HG02973 (cell line): Measurements from ENCODE around the gene GAPVD1.
"Not testable (repeated sequence)": the region's sequence is repeated elsewhere in the genome, so short reads cannot be mapped to it uniquely, and the experiment has no call there.

ENCODE experiments used
- ATAC-seq: cut with Tn5 transposase; IDR thresholded peaks from one replicate; pipeline ENCODE4 v1.9.1; 2021; ENCODE audit warnings: moderate library complexity; ENCODE audit not compliant: unreplicated experiment

Gene GAPVD1

DNA sequence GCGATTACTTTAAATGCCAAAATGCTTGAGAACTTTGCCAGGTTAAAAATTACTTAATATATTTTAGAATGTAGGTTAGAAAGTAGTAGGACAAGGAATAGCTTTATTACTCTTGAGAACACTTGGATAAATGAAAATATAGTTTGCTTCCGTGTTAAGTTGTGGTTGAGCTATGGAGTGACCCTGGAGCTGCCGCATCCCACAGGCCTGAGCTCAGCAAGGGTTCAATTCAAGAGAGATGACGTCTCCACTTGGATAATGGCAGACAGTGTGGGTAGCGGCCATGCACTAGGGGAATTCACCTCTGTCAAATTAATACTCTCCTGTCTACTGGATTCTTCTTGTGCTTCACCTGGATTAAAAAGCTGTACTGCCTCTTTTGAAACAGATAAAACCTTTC is 105.0 kb downstream of the GAPVD1 start:
- no peak for ATAC-seq

DNA sequence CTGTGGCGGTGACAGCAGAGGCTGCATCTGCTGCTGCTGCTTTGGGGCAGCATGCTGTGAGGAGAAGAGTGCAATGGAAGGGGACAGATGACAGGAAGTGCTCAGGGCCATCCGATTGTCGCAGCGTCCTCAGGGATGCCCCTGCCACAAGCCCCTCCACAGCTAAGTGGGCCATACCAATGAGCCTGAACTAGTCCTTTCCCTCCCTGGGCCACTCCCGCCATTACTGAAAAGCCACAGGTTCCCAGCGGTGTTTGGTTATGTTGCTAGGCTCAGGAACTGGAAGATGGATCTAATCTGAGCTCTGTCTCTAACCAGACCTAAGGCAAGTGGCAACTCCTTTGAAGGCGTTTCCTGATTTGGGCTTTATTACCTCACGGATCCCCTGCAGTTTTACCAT is 109.2 kb downstream of the GAPVD1 start:
- no peak for ATAC-seq

DNA sequence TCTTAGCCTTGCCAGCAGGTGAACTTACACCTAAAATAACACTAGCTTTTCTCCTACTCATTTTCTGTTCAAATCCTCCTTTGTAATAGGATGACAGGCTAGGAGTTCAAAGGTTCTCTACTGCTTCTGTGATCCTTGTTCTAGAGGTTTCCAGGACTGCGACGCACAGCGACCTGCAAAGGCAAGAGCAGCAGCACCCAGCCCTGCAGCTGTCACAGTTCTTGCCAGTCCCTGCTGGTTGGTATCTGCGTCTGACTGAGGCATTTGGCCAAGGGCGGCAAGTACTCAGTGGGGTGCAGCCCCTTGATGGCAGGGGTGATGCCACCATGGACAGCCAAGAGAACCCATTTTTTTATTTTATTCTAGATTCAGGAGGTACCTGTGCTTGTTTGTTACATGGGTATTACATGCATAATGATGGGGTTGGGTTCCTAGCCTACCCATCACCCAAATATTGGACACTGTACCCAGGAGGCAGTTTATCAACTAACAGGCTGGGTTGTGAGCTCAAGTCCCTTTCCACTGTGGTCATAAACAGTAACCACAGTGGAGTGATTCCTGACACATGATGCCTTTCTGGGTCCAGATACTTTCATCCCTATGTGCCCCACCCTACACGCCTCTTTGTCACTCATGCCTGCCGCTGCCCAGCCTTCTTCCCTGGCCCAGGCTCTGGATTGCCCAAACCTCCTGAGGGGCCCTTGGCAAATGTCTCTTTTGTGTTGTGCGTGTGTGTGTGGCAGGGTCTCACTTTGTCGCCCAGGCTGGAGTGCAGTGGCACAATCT is 111.0 kb downstream of the GAPVD1 start:
- ATAC-seq: no peak

DNA sequence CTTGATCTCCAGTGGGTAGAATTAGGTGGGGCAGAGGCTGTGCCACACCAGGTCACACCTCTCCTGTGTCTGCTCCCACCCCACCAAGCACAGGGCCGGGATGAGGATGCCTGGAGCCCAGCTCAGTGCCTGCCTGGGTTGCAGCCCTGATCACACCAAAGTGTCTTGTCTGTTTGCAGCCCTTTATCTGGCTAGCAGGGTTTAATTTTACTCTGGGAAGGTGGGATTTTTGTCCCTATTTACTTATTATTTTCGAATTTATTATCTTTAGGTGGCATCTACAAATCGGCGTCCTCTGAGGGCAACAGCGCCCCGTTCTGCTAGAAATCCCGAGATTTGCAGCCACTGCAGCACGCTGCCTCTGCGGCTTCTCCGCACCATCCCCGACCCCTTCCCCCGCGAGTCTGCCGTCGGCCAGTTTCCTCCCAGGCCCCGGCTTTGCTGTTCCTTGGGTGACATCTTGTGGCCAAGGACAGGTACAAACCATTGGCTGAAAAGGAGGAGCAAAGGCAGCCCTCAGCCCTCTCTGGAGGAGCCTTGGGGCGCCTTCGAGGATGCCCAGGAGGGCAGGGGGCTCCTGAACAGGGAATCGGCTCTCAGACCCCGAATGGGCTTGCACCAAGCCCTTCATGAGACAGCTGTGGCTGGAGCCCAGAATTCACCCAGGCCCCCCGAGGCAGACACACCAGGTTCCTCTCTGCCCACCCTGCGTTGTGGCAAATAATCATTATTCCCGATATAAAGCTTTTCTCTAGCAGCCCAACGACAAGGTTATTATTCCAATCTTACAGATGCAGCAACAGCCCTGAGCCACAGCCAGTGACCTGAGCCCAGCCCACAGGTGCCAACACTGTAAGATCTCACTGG is 113.0 kb downstream of the GAPVD1 start:
- no peak for ATAC-seq

DNA sequence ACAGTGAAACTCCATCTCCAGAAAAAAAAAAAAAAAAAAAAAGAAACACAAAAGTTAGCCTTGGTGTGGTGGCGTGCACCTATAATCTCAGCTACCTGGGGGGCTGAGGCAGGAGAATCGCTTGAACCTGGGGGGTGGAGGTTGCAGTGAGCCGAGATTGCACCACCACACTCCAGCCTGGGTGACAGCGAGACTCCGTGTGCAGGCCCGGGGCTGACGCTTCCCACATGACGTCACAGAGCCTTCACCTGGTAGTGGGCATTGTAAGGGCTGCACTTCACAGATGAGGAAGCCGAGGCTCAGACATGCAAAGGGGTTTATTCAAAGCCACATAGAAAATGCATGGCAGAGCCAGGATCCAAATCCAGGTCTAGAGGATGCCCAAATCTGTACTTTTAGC is 114.2 kb downstream of the GAPVD1 start:
- no peak for ATAC-seq

DNA sequence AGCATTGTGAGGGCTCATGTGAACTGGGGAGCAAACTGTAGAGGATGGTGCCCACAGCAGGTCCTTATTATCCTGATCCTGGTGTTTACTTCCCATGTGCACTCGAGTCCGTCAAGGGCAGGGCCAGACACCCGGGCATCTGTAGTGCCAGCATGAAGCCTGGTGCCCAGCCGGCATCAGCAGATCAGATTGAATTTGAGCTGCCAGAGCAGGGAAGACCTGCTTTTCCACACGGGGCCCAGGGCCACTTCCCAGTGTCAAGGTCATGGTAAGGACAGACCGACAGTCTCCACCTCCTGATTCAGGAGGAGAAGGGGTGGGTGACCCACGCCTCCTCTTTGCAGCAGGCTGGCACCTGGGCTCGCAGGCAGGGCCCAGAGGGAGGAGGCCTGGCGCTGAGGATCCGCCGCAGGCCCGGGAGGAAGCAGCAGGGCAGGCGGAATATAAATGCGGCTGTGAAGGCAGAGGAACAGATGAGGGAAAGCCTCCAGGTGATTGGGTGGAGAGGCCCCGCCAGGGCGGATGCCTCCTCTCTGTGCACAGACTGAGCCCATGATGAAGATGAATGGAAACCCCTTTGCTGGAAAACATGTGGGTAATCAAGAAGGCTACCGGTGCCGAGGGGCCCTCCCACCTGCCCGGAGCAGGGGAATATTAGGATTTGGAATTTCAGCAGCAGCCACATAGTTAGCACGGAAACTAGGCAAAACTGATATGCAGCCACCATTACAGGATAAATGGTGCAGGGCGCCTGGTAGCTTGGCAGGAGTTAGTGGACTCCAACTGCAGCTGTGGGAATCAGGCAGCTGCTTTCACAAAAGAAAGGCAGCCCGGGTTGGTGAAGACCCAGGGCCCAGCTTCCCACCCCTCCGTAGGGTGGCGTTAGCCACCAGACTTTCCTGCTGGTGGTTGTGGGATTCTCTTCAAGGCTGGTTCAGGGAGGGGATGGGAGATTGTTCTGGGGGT is 114.9 kb downstream of the GAPVD1 start:
- no peak for ATAC-seq

DNA sequence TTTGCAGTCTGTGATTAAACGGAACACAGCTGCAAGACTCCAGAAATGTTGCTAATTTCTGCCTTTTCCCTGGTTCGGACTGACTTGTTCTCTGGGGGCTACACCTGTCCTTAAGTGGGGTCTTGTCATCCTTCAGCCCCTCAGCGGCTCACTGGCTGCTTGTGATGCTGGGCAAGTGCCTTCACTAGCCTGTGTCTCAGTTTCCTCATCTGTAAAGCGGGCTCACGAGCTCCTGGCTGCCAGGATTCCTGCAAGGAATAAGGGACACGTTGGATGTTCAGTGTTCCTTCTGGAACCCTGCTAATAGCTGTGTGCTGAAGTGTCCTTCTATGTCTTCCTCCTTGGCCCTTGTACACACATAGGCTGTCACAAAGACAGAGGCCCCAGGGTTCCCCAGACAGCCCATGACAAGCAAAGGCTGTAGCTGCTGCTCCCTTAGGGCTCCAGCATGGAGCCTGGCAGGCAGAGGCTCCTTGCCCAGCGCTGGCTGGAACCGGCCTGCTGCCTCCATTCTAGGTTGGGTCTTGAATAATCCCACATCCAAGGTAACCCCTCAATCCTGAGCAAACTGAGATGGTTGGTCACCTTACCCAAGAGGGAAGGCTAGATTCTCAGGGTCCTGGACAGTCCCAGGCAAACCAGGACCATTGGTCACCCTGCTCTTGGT is 116.1 kb downstream of the GAPVD1 start:
- no peak for ATAC-seq

DNA sequence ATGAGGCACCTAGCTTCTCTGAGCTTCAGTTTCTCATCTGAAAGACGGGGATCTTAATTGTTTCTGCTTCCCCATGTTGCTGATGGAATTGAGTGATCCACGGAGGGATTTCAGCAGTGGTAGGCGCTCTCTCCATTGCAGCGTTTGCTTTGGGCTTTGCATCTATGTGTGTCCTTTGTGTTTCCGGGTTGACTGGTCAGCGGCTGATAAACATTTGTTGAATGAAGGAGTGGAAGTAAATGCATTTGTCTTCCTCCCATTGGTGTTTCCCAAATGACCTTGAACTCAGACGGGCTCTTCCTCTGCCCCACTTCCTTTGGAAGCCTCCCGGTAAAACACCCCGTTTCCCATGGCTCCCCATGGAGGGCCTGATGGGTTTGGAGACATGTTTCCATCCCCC is 117.2 kb downstream of the GAPVD1 start:
- ATAC-seq: no peak

DNA sequence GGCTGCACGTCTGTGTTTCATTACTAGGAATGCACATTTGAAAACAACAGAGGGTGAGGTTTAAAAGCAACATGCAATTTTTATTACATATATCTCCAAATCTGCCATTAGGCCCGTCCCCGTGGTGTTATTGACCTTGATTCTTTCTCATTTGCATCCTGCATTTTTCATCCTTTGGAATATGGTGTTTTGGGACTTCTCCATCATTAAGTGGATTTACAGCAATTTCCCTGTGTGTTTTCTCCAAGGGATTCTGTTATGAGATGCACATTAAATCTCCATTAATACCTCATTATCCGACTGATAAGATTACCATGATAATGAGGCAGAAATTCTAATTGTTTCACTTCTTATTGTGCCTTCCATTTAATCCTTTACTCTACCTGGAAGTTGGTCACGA is 117.6 kb downstream of the GAPVD1 start:
- ATAC-seq: no peak

DNA sequence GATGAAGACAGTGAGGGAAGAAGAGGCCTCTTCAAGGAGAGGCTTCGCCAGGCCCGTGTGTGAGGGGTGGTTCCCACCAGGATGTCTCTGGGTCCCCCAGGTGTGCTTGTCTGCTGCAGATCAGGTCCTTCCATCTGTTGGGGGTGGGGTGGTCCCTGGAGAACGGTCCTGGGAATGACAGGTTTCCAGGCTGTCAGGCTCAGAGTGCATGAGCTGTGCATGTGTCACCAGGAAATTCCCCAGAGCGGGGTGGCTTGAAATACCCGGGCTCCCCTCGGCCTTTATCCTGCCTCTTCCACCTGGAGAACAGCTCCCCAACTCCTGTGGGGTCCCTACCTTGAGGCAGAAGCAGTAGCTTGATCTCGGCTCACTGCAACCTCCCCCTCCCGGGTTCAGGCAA is 118.8 kb downstream of the GAPVD1 start:
- no peak for ATAC-seq

DNA sequence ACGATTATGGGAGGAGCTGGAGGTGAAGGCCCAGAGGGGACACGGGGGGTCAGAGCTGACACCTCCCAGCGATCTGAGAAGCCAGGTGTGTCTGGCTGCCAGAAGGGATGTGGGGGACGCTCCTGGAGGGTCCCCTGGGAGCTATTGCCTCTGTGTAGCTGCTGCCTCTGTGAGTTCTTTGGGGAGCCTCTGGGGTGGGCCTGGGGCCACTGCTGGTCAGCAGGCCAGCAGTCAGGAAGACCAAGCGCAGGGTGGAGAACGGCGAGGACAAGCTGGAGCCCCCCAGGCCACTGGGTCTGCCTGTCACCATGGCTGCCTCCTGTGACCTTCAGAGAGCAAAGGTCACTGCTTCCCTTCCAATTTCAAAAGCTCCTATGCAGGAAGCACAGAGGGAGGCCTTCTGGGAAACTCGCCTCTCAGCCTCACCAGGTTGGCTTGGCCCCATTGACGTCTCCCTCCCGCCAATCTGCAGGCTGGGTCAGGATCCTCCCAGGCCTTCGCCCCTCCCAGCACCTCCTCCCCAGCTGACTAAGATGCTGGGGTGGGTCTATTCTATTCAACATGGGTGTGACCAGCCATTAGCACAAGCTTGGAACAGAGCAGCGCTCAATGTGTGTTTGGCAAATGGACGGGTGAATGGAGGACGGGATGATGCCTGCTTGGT is 126.4 kb downstream of the GAPVD1 start:
- ATAC-seq: no peak

DNA sequence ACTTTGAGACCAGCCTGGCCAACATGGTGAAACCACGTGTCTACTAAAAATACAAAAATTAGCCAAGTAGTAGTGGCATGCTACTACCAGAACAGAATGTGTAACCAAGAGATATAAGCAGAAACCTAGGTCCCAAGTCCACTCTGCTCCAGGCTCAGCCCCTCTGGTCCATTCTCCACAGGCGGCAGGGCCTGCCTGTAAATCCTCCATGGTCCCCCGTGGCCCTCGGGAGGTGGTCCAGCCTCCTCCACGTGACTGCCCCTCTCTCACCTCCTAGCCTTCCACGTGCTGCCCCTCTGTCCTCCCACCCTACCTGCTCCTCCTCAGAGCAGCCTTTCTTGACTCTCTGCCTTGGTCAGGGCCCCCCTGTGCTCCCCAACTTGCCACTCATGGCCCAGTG is 127.4 kb downstream of the GAPVD1 start:
- ATAC-seq: no peak

DNA sequence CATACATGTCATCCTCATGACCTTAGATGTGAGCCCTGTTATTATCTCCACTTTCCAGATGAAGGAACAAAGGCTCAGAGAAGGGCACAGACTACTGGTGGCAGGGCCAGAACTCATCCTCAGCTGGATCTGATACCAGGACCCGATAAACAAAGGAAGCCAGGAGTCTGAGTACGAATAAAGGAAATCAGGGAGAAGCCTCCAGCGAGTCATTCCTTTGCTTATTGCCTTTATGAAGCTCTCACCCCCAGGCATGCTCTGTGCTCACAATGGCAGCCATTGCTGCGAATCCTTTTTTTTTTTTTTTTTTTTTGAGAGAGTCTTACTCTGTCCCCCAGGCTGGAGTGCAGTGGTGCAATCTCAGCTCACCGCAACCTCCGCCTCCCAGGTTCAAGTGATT is 130.1 kb downstream of the GAPVD1 start:
- ATAC-seq: no peak

DNA sequence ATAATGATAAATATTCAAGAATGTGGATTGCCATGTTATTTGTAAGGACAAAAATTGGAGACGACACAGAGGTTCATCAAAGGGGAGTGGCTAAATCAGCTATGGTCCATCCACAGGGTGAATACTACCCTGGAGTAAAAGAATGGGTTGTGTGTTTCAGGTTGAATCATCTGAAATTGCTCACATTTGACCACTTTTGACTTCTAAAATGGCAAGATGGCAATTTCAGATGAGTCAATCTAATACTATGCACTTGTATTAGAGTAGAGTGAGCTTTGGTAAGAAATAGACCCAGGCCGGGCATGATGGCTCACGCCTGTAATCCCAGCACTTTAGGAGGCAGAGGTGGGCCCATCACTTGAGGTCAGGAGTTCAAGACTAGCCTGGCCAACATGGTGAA is 131.8 kb downstream of the GAPVD1 start:
- ATAC-seq: no peak

DNA sequence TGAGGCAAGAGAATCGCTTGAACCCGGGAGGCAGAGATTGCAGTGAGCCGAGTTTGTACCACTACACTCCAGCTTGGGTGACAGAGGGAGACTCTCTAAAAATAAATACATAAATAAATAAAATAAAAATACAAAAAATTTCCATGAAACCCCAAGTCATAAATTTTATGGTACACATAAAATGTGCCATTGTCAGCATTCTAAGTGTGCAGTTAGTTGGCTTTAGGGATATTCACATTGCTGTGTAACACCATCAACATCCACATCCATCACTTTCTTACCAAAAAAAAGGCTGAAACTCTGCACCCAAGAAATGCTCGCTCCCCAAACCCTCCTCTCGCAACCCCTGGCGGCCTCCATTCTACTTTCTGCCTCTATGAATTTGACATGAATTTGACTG is 135.2 kb downstream of the GAPVD1 start:
- ATAC-seq: no peak

DNA sequence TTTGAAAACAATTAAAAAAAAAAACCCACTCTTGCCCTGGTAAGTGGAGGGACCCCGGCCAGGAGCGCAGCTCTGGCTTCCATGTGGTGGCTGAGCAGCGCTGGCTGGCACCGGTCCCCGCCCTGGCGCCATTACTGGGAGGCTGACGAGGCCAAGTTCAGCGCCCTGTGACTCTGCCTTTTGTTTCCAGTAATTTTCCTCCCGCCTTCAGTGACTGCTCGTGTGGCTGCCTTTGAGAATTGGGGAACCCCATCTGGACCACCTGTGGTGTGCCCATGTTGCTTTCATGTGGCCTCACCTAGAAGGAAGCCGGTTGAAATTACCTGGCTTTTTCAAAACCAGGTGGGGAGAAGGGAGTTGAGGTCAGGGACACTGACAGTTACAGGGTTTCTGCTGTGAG is 136.1 kb downstream of the GAPVD1 start:
- ATAC-seq: no peak

DNA sequence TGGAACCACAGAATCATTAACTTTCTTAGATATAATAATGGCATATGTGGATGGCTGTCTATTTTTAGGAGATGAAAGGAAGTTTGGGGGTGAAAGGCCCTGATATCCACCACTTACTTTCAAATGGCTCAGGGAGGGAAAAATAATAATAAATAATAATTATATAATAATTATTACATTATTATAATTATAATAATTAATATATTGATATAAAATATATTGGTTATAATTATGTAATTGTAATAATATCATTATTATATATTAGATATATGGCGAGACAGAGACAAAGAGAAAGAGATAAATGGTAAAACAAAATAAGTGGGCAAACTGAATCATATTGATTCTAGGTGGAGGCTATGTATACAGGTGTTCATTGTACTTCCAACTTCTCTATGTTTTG is 136.6 kb downstream of the GAPVD1 start:
- ATAC-seq: no peak

DNA sequence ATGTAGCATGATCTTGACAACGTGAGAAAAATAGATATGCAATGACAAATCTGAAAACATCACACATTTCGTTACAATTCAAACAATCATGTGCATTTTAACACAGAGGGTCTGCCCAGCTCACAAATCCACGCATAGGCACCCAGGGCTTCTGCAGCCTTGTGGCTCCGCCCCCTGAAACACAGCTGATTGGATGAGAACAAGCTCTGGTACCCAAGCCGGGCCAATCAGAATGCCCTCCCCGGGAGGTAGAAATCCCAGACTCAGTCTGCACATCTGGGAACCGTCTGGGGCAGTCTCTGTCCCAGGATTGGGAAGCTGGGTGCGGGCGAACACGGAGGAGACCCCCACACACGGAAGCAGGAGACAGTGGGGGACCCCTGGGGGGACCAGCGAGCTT is 137.5 kb downstream of the GAPVD1 start:
- ATAC-seq: no peak

DNA sequence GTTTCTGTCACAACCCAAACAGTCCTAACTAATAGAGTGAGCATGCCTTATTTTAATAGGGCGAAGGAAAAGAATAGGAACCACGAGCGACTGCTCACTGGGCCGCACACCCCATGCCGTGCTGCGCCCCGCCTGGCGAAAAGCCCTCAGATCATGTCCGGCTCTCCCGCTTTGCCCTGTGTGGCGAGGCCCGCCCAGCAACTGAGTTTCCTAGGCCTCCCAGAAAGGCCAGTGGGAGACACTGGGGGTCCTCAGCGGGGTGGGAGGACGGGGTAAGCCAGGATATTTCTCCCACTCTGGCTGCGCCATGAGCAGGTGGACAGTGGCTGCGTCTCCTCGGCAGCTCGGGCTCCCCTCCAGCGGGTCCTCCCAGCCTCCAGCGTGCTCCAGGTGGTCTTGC is 138.0 kb downstream of the GAPVD1 start:
- ATAC-seq: no peak

DNA sequence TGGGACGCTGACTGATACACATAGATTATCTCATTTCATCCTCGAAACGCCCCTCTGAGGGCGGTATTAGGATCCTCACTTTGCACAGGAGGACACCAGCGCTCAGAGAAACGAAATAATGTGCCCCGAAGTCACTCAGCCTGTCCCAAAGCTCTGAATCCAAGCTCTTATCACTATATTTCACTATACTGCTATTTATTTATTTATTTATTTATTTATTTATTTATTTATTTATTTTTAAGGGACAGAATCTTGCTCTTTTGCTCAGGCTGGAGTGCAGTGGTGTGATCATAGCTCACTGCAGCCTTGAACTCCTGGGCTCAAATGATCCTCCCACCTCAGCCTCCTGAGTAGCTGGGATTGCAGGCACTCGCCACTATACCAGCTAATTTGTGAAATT is 138.6 kb downstream of the GAPVD1 start:
- not testable (repeated sequence) for ATAC-seq
